ENCODE data around the gene HCFC1R1.

HCFC1R1 gene

GRCh38 chr16:3004781-3005284 lies 18.9 kb downstream of the HCFC1R1 start:
- peaks cover 2% of the 10 kb centered on the region for H3K79me2 ChIP-seq
- H3K36me3 ChIP-seq (ENCODE audit: control insufficient read depth, insufficient read depth, low read length): no peaks in the 10 kb centered on the region
- peak overlapping the region; percentile 87 for H2AFZ ChIP-seq
- H3K4me1 ChIP-seq: peaks cover 17% of the 10 kb centered on the region
- H3K9ac ChIP-seq: no peak overlapping the region
- H3K9me3 ChIP-seq (ENCODE audit: control insufficient read depth, low read length): no peaks in the 10 kb centered on the region
- H3K4me2 ChIP-seq (ENCODE audit: low read length): peak overlapping the region; percentile 80
- peak overlapping the region; percentile 93 for H3K27ac ChIP-seq
- no peaks in the 10 kb centered on the region for H3K27me3 ChIP-seq (ENCODE audit: control insufficient read depth, insufficient read depth, low read length)
- peak overlapping the region; percentile 47 for H3K4me3 ChIP-seq (ENCODE audit: low read depth, low read length)
- TF ChIP-seq, protein P1, sequence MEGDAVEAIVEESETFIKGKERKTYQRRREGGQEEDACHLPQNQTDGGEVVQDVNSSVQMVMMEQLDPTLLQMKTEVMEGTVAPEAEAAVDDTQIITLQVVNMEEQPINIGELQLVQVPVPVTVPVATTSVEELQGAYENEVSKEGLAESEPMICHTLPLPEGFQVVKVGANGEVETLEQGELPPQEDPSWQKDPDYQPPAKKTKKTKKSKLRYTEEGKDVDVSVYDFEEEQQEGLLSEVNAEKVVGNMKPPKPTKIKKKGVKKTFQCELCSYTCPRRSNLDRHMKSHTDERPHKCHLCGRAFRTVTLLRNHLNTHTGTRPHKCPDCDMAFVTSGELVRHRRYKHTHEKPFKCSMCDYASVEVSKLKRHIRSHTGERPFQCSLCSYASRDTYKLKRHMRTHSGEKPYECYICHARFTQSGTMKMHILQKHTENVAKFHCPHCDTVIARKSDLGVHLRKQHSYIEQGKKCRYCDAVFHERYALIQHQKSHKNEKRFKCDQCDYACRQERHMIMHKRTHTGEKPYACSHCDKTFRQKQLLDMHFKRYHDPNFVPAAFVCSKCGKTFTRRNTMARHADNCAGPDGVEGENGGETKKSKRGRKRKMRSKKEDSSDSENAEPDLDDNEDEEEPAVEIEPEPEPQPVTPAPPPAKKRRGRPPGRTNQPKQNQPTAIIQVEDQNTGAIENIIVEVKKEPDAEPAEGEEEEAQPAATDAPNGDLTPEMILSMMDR (IDR thresholded peaks at IDR 0.05): no peak

DNA sequence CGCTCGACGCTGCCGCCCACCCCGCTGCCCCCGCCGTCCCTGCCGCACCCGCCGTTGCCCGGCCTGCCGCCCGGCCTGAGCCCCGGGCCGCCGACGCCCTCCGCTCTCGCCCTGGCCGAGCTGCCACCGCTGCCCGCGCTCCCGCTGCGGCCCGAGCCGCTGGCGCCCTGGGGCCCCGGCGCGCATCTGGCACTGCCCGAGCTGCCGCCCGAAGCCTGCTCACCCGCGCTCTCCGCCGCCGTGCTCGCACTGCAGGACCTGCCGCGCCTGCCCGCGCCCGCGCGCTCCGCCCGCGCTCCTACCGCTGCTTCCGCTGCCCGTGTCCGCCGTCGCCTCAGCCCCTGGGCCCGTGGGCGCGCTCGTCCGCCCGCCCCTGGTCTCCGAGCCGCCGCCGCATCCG lies 19.4 kb downstream of the HCFC1R1 start:
- H3K4me1 ChIP-seq: peaks cover 12% of the 10 kb centered on the region
- H2AFZ ChIP-seq: no peak overlapping the region
- no peaks in the 10 kb centered on the region for H3K36me3 ChIP-seq (ENCODE audit: control insufficient read depth, insufficient read depth, low read length)
- no peaks in the 10 kb centered on the region for H3K27me3 ChIP-seq (ENCODE audit: control insufficient read depth, insufficient read depth, low read length)
- H3K79me2 ChIP-seq: peaks cover 2% of the 10 kb centered on the region
- H3K4me2 ChIP-seq (ENCODE audit: low read length): no peak overlapping the region
- H3K27ac ChIP-seq: no peak overlapping the region
- no peak overlapping the region for H3K9ac ChIP-seq
- TF ChIP-seq, protein P1 (IDR thresholded peaks at IDR 0.05): no peak
- no peak overlapping the region for H3K4me3 ChIP-seq (ENCODE audit: low read depth, low read length)
- no peaks in the 10 kb centered on the region for H3K9me3 ChIP-seq (ENCODE audit: control insufficient read depth, low read length)

GRCh38 chr16:3003582-3004270 lies 20.0 kb downstream of the HCFC1R1 start:
- H3K4me3 ChIP-seq (ENCODE audit: low read depth, low read length): peak overlapping the region; percentile 22
- no peak overlapping the region for H3K9ac ChIP-seq
- no peaks in the 10 kb centered on the region for H3K9me3 ChIP-seq (ENCODE audit: control insufficient read depth, low read length)
- peaks cover 6% of the 10 kb centered on the region for H3K4me1 ChIP-seq
- H3K27ac ChIP-seq: no peak overlapping the region
- no peaks in the 10 kb centered on the region for H3K27me3 ChIP-seq (ENCODE audit: control insufficient read depth, insufficient read depth, low read length)
- no peaks in the 10 kb centered on the region for H3K36me3 ChIP-seq (ENCODE audit: control insufficient read depth, insufficient read depth, low read length)
- peaks cover 2% of the 10 kb centered on the region for H3K79me2 ChIP-seq
- TF ChIP-seq, protein P1 (IDR thresholded peaks at IDR 0.05): peak; percentile 88
- H3K4me2 ChIP-seq (ENCODE audit: low read length): no peak overlapping the region
- peak overlapping the region; percentile 81 for H2AFZ ChIP-seq

DNA sequence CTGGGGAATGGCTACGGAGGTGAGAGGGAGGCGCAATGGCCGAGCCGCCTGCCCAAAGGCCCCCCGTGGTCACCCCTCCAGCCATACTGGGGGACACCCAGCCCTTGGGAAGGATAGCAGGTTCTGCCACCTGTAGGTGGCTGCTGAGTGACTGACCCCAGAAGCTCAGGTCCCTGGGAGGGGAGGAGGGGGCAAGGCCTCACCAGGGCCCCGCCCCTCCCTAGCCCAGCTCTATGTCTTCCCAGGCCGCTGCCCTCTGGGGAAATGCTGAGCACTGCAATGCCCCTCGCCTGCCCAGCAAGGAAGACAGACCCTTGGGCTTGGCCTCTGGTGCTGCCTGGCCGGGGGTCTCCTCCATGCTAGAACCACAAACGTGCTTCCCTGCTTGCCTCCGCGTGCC lies 22.4 kb downstream of the HCFC1R1 start:
- H3K27me3 ChIP-seq (ENCODE audit: control insufficient read depth, insufficient read depth, low read length): no peaks in the 10 kb centered on the region
- TF ChIP-seq, protein P1 (IDR thresholded peaks at IDR 0.05): no peak

GRCh38 chr16:3000540-3000939 lies 23.2 kb downstream of the HCFC1R1 start:
- TF ChIP-seq, protein P1 (IDR thresholded peaks at IDR 0.05): no peak
- Histone ChIP-seq H3K4me2 (ENCODE audit: low read length) (no peak overlapping the region), H3K36me3 (ENCODE audit: control insufficient read depth, insufficient read depth, low read length) (no peaks in the 10 kb centered on the region), H3K27me3 (ENCODE audit: control insufficient read depth, insufficient read depth, low read length) (no peaks in the 10 kb centered on the region), H3K27ac (no peak overlapping the region), H3K79me2 (no peaks in the 10 kb centered on the region), H3K4me1 (no peaks in the 10 kb centered on the region), H3K9me3 (ENCODE audit: control insufficient read depth, low read length) (no peaks in the 10 kb centered on the region), H3K9ac (no peak overlapping the region), H3K4me3 (ENCODE audit: low read depth, low read length) (no peak overlapping the region), H2AFZ (no peak overlapping the region)

More for the DNA sequence above, 22.4 kb downstream of the HCFC1R1 start:
- H3K9ac ChIP-seq: no peak overlapping the region
- H2AFZ ChIP-seq: no peak overlapping the region
- no peak overlapping the region for H3K4me2 ChIP-seq (ENCODE audit: low read length)
- H3K9me3 ChIP-seq (ENCODE audit: control insufficient read depth, low read length): no peaks in the 10 kb centered on the region
- no peaks in the 10 kb centered on the region for H3K79me2 ChIP-seq
- no peak overlapping the region for H3K4me3 ChIP-seq (ENCODE audit: low read depth, low read length)
- H3K27ac ChIP-seq: no peak overlapping the region
- no peaks in the 10 kb centered on the region for H3K36me3 ChIP-seq (ENCODE audit: control insufficient read depth, insufficient read depth, low read length)
- peaks cover 3% of the 10 kb centered on the region for H3K4me1 ChIP-seq
